Measurements from ENCODE around the gene COL27A1. TPM values are rescaled to one million over a fixed set of nuclear protein-coding genes. Genes with fewer than 3 reads are reported as not detected.

Gene COL27A1
- total RNA-seq, 1 donor from 2014 or later, result 13.7 TPM

- intact Hi-C loops (cut with DNase I), result no loop called here
- TF ChIP-seq CTCF (IDR thresholded peaks at IDR 0.05), result no peak
- no peaks in the 10 kb centered on the region for H3K9me3 ChIP-seq
- DNase-seq (peak; percentile 30), ATAC-seq (no peak)
- no peaks in the 10 kb centered on the region for H3K27me3 ChIP-seq
- no peak overlapping the region for H3K4me3 ChIP-seq
- H3K36me3 ChIP-seq, result no peaks in the 10 kb centered on the region
- H3K4me1 ChIP-seq, result no peaks in the 10 kb centered on the region
- H3K27ac ChIP-seq, result no peak overlapping the region
These were observed 156.5 kb downstream of the COL27A1 start for GRCh38 chr9:114311571-114312512.

GRCh38 chr9:114312513-114312875 lies 157.2 kb downstream of the COL27A1 start:
- H3K9me3 ChIP-seq, result no peaks in the 10 kb centered on the region
- no peaks in the 10 kb centered on the region for H3K27me3 ChIP-seq
- H3K36me3 ChIP-seq, result no peaks in the 10 kb centered on the region
- intact Hi-C loops (cut with DNase I), result no loop called here
- no peak overlapping the region for H3K27ac ChIP-seq
- H3K4me1 ChIP-seq, result no peaks in the 10 kb centered on the region
- no peak overlapping the region for H3K4me3 ChIP-seq
- peak; percentile 44 for DNase-seq
- TF ChIP-seq CTCF (IDR thresholded peaks at IDR 0.05), result no peak
- no peak for ATAC-seq

GRCh38 chr9:114313186-114313585 lies 157.8 kb downstream of the COL27A1 start:
- no peak for TF ChIP-seq CTCF (IDR thresholded peaks at IDR 0.05)
- no peaks in the 10 kb centered on the region for H3K4me1 ChIP-seq
- intact Hi-C loops (cut with DNase I), result no loop called here
- H3K4me3 ChIP-seq, result no peak overlapping the region
- no peak overlapping the region for H3K27ac ChIP-seq
- no peak for DNase-seq
- H3K36me3 ChIP-seq, result no peaks in the 10 kb centered on the region
- no peaks in the 10 kb centered on the region for H3K9me3 ChIP-seq
- H3K27me3 ChIP-seq, result no peaks in the 10 kb centered on the region
- no peak for ATAC-seq

- ATAC-seq (no peak), DNase-seq (no peak)
- H3K27ac ChIP-seq, result no peak overlapping the region
- TF ChIP-seq CTCF (IDR thresholded peaks at IDR 0.05), result no peak
- no peaks in the 10 kb centered on the region for H3K27me3 ChIP-seq
- intact Hi-C loops (cut with DNase I), result no loop called here
- H3K9me3 ChIP-seq, result no peaks in the 10 kb centered on the region
- no peaks in the 10 kb centered on the region for H3K36me3 ChIP-seq
- H3K4me1 ChIP-seq, result no peaks in the 10 kb centered on the region
- no peak overlapping the region for H3K4me3 ChIP-seq
These were observed 159.0 kb downstream of the COL27A1 start for GRCh38 chr9:114314256-114314867.

- peak; percentile 71 for DNase-seq
- TF ChIP-seq CTCF (IDR thresholded peaks at IDR 0.05), result no peak
- ATAC-seq, result peak; percentile 62
- intact Hi-C loops (cut with DNase I), result no loop called here
- H3K4me3 ChIP-seq, result no peak overlapping the region
- no peaks in the 10 kb centered on the region for H3K9me3 ChIP-seq
- no peak overlapping the region for H3K27ac ChIP-seq
- H3K36me3 ChIP-seq, result no peaks in the 10 kb centered on the region
- no peaks in the 10 kb centered on the region for H3K4me1 ChIP-seq
- no peaks in the 10 kb centered on the region for H3K27me3 ChIP-seq
These were observed 159.8 kb downstream of the COL27A1 start for GRCh38 chr9:114314881-114315722.

Data from upper lobe of right lung (tissue), 1 donor.